HL-60/S4 treated with retinoic acid at 250 ng/mL for 4 days and 3 days (cell line): ENCODE measurements around the gene SV2C.

Source experiments
- in situ Hi-C: fragments of 300-500 bp; cut with MboI; formaldehyde crosslinking; loops from 2 replicates; pipeline ENCODE4 v1.7.0; 2022; ENCODE audit warnings: low sequenced_read_pairs

Gene SV2C

GRCh38 chr5:76249621-76250020 is 166.4 kb downstream of the SV2C start:
- in situ Hi-C loops = no loop called here

GRCh38 chr5:76250463-76250862 is 167.3 kb downstream of the SV2C start:
- in situ Hi-C loops = no loop called here

GRCh38 chr5:76251656-76252055 is 168.5 kb downstream of the SV2C start:
- in situ Hi-C loops = no loop called here

DNA sequence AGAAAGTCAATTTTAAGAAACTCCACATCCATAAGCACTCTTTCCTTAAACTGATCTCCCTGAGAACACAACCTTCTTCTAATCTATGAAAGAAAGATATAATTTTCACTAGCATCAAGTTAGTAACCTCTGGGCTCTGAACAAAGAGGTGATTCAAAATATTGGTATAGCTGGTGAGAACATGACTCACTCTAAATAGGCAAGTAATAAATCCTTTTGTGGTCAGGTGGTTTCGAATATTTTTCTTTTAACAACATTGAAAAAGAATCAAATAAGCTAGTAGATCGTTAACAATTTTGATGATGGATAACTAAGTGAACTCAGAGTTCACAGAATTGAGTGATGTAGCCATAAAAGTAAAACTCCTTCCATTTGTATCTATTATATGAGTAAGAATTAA is 169.3 kb downstream of the SV2C start:
- in situ Hi-C loops = no loop called here

DNA sequence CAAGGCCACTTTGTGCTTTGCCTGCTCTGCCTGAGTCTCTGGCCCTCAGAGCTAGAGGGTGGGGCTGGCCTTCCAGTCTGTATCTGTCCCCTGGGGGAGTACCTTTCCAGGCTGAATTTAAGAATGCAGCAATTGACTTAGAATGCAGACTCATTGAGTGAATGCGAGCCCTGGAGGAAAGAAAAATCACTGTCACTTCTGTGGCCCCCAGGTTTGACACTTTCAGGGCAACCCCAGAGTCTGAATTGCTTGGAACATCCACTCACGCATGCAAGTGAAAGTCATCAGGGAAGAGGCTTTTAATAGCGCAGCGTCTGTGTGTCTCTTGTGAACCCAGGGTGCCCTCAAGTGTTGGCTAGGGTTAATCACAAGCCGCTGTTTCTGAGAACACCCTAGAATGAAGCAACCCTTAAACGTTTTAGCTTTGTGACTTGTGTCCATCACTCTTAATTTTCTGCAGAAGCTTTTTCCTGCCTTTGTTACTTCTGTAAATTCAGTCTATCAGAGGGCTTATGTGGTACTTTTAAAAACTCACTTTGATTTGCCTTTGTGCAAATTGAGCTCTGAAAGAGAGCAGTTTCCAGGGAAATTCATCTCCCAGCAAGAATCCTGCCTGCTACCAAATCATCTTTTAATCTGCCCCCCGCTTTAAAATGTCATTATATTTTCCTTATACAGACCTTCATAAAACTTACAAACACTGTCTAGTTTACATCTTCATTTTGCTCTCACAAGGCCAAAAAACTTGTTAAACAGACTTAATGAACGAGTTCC is 173.1 kb downstream of the SV2C start:
- in situ Hi-C loops = no loop called here

DNA sequence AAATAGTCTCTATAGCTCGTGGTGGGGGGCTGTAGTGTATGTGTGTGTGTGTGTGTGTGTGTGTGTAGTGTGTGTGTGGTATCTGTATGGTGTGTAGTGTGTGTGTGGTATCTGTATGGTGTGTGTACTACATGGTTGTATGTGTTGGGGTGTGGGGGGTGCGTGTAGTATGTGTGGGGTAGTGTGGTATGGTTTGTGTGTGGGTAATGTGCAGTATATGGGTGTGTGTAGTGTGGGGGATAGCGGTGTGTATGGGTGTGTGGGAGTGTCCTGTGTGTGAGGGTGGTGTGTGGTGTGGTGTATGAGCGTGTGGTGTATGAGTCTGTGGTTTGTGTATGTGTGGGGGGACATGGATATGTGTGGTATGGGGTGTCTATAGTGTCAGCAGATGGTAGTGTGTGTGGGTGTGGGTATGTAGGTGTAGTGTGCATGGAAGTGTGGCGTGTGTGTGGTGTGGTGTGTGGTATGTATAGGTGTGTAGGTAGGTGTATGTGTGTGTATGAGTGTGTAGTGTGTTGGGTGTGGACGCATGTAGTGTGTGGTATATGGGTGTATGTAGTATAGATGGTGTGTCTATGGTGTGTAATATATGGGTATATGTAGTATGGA is 174.1 kb downstream of the SV2C start:
- in situ Hi-C loops = no loop called here

GRCh38 chr5:76257897-76258296 is 174.7 kb downstream of the SV2C start:
- in situ Hi-C loops = no loop called here

DNA sequence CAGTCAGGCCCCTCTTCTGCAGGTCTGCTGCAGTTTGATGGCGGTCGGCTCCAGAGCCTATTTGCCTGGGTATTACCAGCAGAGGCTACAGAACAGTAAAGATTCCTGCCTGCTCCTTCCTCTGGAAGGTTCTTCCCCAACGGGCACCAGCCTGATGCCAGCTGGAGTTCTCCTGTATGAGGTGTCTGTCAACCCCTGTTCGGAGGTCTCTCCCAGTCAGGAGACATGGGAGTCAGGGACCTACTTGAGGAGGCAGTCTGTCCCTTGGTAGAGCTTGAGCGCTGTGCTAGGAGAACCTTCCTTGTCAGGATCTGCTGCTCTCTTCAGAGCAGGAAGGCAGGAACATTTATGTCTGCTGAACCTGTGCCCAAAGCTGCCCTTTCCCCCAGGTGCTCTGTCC is 181.5 kb downstream of the SV2C start:
- in situ Hi-C loops = no loop called here

DNA sequence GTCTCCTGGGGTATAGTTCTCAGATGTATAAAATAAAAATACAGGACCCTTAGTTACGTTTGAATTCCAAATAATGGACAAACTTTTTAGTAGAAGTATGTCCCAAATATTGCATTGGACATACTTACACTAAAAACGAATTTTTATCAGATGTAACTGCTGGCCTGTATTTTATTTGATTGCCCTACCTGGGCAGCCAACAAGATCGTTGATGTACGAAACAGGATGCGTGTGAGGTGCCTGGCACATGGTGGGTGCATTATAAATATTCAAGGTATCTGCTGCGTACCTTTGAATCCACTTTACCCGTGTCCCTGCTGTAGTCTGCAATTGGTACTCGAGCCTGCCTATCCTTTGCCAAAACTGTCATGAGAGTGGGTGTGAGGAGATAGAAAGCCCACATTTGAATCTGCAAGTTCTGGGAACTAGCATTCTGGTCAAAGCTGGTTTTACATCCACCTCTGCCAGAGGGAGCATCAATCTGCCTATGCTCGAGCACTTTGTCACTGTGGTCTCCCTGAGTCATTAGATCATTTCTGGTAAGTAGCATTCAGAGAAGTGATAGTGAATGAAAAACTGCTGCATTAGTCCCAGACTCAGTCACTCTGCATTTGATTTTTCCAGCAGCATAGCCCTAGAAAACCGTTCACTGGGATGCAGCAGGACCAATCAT is 186.2 kb downstream of the SV2C start:
- in situ Hi-C loops = no loop called here

GRCh38 chr5:76269932-76270610 is 186.9 kb downstream of the SV2C start:
- in situ Hi-C loops = no loop called here

- in situ Hi-C loops = no loop called here
These were observed 188.7 kb downstream of the SV2C start for GRCh38 chr5:76271836-76272235.

GRCh38 chr5:76273206-76273885 is 190.2 kb downstream of the SV2C start:
- in situ Hi-C loops = no loop called here

DNA sequence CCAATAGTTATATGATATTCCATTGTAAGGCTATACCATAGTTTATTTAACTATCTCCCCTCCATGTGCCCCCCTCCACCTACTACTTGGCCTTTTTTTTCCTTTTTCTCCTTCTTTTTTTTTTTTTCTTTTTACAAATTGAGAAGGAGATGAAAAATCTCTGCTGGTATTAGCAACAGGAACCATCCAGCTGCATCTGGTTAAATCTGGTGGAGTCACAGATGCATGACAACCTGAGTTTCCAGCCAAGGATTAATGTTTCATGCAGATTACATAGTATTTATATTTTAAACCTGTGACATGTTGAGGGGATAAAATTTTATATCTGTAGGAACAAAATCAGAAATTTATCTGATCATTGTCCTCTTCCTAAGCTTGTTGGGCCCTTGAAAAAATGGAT is 191.4 kb downstream of the SV2C start:
- in situ Hi-C loops = no loop called here

- in situ Hi-C loops = no loop called here
These were observed 194.6 kb downstream of the SV2C start for GRCh38 chr5:76277736-76278135.

GRCh38 chr5:76278261-76278789 is 195.1 kb downstream of the SV2C start:
- in situ Hi-C loops = no loop called here

GRCh38 chr5:76280494-76280893 is 197.3 kb downstream of the SV2C start:
- in situ Hi-C loops = no loop called here

DNA sequence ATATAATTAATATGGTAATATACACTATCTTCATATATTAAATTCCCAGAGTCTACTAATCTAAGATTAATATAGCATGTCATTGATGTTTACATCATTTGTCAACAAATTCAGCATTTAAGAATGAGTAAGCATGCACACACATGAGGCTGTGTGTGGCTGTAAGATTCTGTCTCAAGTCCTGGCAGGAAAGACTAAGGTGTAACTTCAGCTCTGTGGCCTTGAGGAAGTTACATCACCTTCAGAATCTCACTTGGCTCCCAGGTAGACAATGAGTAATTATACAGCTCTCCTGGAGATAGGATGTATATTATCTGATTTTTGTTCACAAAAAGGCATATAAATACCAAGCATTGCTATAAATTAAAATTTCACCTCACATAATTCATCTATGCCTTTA is 200.5 kb downstream of the SV2C start:
- in situ Hi-C loops = no loop called here

DNA sequence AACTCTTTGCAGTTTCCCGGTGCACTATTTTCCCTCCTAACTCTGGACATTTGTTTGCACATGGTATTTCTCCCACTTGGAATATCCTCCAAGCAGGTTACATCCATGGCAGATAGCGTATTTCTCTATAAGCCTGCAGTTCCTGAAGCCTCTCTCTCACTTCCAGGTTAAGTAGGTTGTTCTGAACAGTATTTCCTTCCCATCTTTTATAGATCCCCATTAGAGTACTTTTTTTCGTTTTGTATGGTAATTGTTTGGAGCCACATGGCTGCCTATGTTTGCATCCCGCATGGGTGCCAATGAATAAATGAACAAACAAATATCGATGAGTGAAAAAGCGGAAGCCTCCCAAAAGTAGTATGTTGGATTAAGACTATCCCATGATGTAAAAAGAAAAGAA is 206.5 kb downstream of the SV2C start:
- in situ Hi-C loops = no loop called here

- in situ Hi-C loops = no loop called here
These were observed 207.2 kb downstream of the SV2C start for GRCh38 chr5:76290321-76290757.

DNA sequence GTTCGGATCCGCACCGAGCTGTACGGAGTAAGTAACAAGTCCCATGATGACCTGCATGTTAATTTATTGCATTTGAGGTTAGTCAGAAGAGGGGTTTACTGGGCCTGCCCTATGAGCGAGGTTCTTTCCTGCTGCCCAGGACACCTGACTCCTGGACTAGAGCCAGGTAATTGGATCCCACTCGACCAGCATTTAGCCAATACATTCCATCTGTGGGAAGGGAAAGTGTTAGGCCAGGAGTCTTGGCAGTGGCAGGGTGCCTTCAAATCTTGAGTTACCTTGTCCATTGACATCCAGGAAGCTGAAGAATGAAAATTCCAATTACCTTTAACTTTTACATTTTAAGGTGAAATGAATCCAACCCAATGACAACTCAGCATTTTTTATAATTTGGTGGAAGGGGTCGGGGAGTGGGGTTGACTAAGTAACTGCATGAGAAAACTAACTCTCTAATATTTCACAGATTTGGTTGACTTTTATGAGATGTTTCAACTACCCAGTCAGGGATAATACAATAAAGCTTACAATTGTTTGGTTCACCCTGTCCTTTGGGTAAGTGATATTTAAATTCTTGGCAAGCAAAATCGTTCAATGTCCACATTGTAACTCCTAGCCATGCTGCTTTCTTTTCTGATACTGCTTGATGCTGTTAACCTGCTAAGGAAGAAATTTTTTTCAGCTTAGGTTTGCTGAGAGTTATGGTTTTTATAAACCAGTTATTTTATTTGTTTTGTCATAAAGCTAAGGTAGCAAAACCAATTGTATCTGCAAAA is 208.3 kb downstream of the SV2C start:
- in situ Hi-C loops = no loop called here
